Ramos (cell line): ENCODE results near the gene DMXL1.

Experiments
- in situ Hi-C: fragments of 300-500 bp; cut with MboI; formaldehyde crosslinking; loops from one replicate; pipeline ENCODE4 v1.14.3; 2022; ENCODE audit warnings: low sequenced_read_pairs; ENCODE audit not compliant: unreplicated experiment

Gene DMXL1

DNA sequence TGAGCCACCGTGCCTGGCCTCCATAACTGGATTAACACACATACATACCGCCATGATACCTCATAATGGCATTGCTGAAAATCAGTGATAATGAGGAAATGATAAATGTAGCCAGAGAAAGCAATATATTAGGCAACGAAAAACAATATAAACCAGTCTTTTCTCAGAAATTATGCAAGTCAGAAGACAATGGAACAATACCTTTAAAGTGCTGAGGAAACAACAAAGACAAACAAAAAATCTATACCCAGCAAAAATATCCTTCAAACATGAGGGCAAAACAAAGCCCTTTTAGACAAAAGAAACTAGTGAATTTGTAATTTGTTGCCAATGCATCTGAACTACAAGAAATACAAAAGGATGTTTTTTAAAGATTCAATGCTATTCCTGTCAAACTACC is 186.7 kb downstream of the DMXL1 start:
- in situ Hi-C loops = loop anchor here (10.0 kb wide), 1 partner anchor 263 kb away; no protein-coding TSS in a partner anchor

DNA sequence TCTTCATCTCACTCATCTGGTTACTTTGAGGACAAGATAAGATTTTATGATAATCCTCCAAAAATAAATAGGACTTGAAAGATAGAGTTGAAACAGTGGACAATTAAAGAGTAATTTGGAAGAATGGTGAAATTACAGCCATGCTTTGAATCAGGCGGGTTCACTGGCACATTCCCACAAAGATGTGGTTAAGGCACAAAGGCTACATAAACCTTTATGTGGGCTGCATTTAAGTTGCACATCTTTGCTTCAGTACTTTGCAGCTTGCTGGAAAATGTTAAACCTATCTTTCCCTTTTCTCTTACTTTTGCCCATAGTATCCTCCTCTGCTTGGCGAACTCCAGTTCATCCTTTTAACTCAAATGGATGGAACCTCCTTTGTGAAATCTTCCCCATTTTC is 192.8 kb downstream of the DMXL1 start:
- in situ Hi-C loops = no loop called here

- in situ Hi-C loops = no loop called here
Measured at GRCh38 chr5:119264186-119264585, 193.3 kb downstream of the DMXL1 start.

DNA sequence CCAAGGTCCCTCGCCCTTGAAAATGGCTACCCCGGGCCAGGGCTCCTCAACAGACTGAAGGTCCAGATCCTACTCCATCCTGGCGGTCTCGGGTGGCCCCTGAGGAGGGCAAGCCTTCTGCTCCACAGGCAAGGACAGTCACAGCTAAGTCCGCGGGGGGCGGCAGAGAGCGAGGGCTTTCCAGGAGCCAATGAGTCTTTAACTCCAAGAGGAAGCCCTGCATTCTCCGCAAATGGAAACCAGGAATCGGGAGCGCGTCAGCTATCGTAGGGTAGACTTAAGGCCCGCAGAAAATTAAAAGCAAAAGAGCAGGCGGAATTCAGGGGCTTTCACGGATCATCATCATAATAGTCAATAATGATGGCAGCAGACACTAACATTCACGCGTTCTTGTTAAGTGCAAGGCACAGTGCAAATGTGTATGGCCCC is 197.1 kb downstream of the DMXL1 start:
- in situ Hi-C loops = no loop called here

GRCh38 chr5:119268387-119269060 is 197.6 kb downstream of the DMXL1 start:
- in situ Hi-C loops = no loop called here

DNA sequence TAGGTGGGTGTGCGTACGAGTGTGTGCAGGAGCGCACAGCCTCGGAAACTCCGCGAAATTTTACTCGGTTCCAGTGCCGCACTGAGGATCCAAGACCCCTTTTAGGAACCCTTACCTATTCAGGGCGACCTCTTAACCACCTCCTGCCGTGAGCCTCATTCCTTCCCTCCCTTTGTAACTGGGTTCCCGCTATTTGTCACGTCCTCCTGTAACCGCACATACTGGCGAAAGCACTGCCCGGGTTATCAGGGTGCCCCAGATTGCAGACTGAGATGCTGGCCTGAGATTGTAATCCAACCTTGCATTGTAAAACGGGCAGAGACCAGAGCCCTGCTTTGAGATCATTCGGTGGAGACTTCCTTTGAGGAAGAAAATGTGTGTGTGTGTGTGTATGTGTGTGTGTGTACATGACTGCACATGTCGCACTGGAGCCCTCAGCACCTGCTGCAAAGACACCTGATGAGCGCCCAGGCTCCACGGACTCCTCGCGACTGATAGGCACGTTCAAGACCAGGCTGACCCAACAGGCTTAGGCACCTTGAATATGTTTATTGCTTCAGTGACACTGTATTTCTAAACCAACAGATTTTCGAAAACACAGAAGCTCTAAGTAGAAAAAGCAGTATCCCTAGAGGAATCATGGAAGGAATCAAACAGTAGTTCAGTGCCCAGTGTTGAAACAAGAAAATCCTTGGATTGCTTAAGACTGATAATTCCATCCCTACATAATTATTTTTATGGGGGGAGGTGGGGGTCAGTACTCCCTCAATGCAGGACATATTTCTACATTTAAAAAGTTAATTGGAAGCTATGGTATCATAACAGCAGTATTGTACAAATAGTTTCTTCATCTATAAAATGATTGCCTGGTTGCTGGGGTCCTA is 198.4 kb downstream of the DMXL1 start:
- in situ Hi-C loops = no loop called here

- in situ Hi-C loops = no loop called here
Measured at GRCh38 chr5:119270121-119270565, 199.3 kb downstream of the DMXL1 start.

GRCh38 chr5:119270960-119271757 is 200.3 kb downstream of the DMXL1 start:
- in situ Hi-C loops = no loop called here

DNA sequence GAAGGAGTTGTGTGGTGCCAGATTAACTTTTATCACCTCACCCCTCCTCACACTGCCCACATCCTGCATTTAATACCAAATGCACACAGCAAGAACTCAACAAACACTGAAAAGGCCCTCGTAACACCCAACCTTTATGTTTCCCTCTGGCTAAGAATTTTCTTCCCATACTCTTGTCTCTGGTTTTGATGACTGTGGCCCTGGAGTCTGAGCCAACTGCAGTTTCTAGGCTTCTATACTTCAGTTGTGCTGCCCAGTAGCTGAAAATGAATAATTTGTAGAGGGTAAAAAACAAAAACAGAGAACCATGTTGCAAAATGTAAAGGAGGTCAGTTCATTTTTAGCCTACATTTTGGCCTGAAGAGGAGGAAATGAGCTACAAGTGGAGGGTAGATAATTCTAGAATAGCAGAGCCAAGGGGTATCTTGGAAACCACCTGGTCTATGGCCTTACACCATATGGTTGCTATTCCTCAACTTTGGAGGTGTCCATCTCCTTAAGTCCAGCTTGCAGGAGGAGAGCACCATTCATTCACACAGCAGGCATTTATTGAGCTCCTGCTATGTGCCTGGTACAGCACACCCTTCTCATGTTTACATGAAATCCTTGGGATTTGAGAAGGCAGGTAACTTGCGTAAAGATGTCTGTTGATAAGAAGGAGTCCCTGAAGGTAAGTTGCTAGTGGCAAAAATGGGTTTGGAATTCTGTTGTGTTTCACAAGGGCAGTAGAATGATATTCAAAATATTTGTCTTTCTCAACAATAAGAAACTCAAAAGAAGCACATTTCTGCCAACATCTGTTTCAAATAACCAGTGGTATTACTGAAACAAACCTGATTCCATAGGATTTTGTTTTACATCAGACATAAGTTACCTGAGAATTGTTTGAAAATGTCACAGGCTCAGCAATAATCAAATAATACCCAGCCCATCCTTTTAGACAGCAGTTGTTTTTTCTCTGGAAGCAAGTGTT is 201.2 kb downstream of the DMXL1 start:
- in situ Hi-C loops = no loop called here

DNA sequence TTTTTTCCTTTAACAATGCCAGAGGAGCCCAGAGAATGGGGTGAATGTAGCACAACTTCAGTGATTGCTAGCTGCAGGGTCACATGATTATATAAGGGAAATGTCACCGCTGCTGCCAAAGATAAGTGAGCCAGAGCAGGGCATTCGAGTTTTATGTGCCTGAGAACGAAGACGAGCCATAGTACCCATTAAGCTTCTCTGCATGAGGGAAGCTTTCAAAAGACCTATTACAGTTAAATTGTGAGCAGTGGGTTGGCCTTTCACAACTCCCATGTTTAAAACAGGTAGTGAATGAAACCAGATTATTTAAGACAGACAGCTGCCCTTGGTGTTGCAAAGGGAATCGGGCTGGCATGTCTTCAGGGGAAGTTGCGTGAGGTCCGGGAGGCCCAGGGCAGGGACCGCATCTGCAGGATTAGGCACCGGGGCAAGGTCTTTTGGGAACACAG is 202.5 kb downstream of the DMXL1 start:
- in situ Hi-C loops = no loop called here

GRCh38 chr5:119274030-119274766 is 203.3 kb downstream of the DMXL1 start:
- in situ Hi-C loops = no loop called here

- in situ Hi-C loops = no loop called here
Measured at GRCh38 chr5:119274767-119275130, 203.9 kb downstream of the DMXL1 start.

GRCh38 chr5:119275146-119275545 is 204.3 kb downstream of the DMXL1 start:
- in situ Hi-C loops = no loop called here

DNA sequence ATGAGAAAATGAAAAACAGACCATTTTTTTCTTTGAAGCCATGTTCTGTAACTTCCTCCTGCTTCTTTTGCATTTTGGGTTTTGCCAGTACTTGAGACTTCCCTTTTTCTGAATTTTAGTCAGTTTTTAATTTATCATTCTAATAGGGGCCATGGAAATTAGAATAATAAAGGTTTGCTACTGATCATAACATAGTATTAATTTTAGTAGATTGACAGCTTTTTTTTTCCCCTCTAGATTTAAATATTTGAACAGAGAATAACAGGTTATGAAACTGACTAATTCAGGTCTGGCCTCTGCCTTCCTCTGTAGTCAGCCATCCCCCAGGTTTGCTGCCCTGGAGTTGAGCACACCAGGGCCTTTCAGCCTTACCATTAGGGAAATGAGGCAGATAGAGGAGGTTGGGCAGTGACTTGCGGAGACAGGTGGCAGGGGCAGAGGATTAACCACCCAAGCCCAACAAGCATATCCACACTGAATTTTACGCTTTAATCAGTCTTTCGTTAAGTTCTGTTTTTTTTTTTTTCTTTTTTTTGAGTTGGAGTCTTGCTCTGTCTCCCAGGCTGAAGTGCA is 204.8 kb downstream of the DMXL1 start:
- in situ Hi-C loops = no loop called here

- in situ Hi-C loops = no loop called here
Measured at GRCh38 chr5:119276978-119277377, 206.1 kb downstream of the DMXL1 start.

GRCh38 chr5:119279093-119279492 is 208.2 kb downstream of the DMXL1 start:
- in situ Hi-C loops = no loop called here

DNA sequence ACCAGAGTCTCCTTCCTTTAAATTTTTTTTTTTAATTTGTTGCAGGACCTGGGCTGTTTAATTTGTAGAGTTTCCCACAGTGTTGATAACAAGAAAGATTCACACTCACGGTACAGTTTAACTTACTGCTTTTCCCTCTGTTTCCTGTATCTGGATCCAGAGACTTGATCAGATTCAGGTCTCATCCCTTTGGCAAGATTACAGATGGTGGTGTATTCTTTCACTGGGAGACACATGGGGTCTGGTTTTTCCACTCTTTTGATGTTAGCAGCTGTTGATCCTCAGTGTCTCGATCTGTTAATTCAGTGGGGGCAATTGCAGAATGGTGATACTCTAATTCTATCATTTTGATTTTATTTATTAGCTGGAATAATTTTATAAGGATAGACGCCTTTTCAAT is 209.5 kb downstream of the DMXL1 start:
- in situ Hi-C loops = no loop called here

GRCh38 chr5:119282628-119283027 is 211.7 kb downstream of the DMXL1 start:
- in situ Hi-C loops = no loop called here

GRCh38 chr5:119284031-119284430 is 213.1 kb downstream of the DMXL1 start:
- in situ Hi-C loops = no loop called here
